Stimulated activated CD8-positive, alpha-beta memory T cell treated with anti-CD3 and anti-CD28 coated beads, Interleukin-12 subunit alpha, Interleukin-12 subunit beta, amount 100 ng/mL, for 24 hours (primary cell): ENCODE results near the gene PER1.
"Not testable (repeated sequence)": the region's sequence is repeated elsewhere in the genome, so short reads cannot be mapped to it uniquely, and the experiment has no call there.

Experiments used
- DNase-seq: peaks from one replicate; pipeline ENCODE4 v3.0.0-alpha.2; 2020; ENCODE audit errors: extremely low read depth

Gene PER1

DNA sequence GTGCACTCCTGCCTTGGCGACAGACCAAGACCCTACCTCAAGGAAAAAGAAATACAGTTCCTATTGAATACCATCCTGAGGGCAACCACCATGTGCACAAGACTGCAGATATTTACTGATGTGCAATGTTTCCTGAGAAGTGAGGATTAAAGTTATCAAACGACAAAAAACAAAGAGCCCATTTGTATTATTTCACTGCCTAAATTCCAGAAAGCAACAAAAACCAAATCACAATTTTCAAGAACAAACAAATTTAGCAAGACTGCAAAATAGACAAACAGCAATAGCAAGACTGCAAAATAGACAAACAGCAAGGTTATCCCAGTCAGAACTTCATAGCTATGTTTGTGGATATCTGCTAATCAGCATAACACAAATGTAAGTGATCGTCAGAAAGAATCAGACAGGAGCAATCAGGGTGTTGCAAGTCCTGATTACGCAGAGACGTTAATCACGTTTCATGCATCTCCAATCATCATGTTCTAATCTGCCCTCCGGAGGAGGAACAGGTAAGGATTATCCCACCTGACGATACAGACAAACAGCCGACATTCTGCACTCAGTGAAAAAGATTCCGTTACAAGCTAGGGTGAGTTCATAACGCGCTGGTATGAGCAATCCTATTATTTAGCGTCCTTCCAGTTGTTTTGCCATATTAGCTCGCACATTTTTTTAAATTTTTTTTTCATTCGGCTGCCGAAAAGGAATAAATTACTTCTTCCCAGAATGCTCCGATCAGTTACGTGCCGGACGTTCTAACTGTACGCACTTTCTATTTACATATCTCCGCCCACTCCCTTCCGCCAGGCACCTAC is 21.1 kb upstream of the PER1 start:
- DNase-seq: no peak

GRCh38 chr17:8170186-8170585 is 18.0 kb upstream of the PER1 start:
- DNase-seq: not testable (repeated sequence)

DNA sequence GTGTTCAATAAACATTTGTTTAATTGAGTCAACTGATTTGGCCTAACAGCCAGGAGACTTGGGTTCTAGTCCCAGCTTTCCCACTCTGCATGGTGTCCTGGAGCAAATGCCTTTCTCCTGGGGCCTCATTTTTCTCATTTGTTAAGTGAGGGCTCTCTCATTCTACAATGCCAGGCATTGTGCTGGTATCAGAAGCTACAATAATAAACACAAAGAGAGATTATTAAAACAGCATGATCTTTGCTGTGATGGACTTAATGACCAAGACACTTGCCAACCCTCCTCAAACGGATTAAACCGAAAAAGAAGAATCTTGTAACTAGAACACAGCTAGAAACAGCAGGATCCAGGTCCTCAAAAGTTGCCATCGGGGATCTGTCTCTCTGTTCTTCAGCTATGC is 15.3 kb upstream of the PER1 start:
- no peak for DNase-seq

DNA sequence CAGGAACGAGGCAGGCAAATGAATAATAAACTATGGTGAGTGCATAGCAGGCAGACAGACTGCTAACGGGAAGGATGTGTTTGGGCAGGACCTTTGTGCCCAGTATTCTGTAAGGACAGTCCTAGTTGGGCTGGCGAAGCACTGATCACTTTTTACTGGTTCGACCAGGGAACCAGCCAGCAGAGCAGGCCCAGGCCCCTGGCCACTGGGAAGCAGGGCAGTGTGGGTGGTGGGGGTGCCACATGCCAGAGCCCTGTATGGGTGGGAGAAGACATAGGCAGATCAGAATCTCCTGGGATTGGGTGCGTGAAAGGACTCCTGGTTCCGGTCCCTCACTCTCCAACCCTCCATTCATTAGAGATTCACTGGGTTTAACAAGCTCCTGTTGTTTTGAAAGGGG is 14.5 kb upstream of the PER1 start:
- DNase-seq: no peak

- DNase-seq: no peak
Observed at GRCh38 chr17:8164815-8165131, 12.6 kb upstream of the PER1 start.

GRCh38 chr17:8163978-8164814 is 12.0 kb upstream of the PER1 start:
- DNase-seq: no peak

DNA sequence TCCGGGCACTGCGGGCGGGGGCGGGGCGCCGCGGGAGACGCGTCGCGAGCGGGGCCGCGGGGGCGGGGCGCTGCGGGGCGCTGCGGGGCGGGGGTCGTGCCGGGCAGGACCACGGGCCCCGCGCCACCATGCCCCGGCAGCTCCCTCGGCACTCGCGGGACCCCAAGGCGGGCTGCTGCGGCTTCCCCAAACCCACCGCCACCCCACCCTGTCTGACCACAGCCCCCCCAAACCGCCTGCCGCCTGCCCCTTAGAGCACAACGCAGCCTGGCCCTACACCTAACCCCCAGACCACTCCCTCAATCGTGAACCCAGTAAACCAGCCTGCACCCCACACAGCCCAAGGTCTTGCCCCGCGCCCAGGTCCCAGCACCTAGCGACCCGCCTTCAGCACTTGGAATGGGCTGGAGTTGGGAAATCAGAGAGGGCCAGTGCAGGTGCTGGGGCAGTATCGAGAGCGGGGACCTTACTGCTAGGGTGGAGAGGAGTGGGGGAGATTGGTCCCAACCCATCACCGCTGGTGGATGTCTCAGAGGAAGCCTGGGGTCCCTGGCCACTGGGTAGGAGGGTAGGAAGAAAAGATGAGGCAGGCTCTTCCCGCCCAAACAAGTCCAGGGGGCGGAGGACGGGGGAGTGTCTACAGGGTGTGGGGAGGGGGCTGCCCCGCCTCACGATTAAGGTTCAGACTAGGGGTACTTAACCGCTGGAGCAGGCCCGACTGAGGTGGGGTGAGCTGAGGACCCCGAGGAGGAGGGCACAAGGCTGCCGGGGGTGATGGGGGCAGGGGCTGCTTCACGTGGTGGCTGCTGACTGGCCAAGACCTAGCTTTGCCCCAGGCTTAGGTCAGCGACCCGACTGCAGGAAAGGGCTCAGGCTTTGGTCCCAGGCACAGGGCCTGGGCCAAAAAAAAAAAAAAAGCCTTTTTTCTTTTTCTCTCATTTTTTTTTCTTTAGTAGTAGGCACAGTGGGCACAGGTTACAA is 11.1 kb upstream of the PER1 start:
- DNase-seq: no peak

DNA sequence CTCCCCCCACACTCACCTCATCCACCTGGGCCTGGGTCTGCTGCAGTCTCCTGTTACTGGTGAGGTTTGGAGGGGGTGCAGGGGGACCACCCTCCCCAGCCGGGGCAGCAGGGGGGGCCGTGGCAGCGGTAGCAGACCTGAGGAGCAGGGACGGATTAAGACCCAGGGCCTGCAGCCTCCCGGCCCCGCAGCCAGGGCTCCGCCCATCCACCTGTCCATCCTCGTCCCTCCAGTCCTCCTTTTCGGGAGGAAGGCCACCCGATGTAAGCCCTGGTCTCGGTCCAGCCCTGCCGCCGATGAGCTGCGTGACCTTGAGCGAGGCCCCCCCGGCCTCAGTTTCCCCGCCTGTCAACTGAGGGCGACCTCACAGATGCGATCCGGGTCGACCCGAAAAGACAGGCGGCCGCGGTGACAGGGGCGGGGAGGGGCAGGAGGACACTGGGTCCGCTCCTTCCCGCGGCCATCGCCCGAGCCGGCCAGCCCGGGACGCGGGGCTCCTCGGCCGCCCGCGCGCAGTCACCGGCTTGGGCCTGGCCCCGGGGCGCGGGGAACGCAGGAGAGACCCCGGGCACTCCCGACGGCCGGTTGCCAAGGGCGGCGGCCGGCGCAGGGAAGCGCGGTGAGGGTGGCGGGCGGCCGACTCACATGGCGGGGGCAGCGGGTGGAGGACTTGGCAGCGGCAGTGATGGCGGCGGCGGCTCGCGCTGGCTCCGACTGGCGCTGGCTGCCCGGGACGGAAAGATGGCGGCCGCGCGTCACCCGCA is 10.2 kb upstream of the PER1 start, which contains the start of gene VAMP2:
Gene VAMP2 (minus strand): TSS at position 716 of the 764 bp plus-strand sequence. CDS start 69 bp downstream, at position 647.
- DNase-seq: no peak

DNA sequence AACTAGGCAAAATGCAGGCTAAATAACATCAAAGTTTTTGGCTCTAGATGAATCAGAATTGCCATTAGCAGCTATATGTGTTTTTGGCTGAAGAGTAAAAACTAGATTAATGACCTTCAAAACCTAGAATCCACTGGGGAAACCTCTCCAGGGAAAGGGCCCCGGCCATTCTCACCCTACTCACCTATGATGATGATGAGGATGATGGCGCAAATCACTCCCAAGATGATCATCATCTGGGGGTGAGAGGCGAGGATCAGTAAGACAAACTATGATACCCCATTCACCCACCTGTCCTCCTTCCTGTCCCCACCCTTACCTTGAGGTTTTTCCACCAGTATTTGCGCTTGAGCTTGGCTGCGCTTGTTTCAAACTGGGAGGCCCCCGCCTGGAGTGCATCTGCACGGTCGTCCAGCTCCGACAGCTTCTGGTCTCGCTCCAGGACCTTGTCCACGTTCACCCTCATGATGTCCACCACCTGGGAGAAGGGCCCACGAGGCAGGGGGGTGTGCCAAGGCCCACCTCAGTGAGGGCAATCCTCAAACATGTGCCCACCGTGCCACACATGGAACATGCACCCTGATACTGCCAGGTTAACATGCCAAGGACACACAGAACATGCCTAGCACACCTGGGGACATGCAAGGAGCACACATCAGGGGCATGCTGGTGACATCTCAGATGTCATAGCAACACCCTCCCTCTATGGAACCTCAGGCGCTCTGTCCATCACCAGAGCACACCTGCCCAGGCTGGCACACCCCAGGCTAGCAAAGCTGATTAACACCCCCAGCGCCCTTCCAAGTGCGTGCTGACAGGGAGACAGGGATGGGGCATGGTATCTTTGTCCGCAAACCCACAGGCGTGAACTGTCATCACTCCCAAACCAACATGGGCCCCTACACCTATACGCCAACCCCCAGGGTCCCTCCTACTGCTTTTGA is 9.4 kb upstream of the PER1 start:
- no peak for DNase-seq

GRCh38 chr17:8160741-8161221 is 8.6 kb upstream of the PER1 start:
- no peak for DNase-seq

GRCh38 chr17:8160224-8160577 is 8.0 kb upstream of the PER1 start:
- DNase-seq: no peak

DNA sequence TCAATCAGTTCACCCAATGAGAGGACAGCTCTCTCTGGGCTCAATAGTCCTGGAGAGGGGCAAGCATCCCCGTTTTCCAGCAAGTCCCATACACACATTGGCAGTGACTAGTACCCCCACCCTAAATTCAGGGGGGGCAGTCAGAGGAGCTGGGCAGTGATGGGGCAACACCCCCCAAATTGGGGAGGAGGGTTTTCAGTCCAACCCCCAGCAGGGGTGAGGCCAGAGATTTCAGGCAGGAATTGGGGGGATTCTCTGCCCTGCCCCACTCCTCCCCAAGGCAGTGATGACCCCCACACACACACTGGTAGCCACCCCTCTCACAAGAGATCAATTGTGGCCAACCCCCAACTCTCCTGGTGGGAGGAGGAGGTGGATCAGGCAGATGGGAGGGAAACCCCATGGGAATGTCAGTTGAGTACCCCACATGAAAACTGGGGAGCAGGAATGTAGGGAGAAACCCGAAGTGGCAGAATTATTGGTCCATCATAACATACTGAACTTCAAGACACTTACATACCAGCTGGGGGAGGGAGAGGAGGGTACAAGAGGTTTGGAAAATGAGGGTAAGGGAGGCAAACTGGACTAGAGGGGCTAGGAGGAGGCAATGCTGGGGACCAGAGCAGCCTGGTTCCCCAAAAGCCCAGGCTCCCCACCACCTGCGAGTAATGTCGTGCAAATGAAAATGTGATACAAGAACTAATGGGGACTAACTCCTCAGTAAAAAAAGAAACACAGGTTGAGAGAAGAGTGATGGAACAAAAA is 7.4 kb upstream of the PER1 start:
- no peak for DNase-seq

- no peak for DNase-seq
Observed at GRCh38 chr17:8159032-8159400, 6.8 kb upstream of the PER1 start.

DNA sequence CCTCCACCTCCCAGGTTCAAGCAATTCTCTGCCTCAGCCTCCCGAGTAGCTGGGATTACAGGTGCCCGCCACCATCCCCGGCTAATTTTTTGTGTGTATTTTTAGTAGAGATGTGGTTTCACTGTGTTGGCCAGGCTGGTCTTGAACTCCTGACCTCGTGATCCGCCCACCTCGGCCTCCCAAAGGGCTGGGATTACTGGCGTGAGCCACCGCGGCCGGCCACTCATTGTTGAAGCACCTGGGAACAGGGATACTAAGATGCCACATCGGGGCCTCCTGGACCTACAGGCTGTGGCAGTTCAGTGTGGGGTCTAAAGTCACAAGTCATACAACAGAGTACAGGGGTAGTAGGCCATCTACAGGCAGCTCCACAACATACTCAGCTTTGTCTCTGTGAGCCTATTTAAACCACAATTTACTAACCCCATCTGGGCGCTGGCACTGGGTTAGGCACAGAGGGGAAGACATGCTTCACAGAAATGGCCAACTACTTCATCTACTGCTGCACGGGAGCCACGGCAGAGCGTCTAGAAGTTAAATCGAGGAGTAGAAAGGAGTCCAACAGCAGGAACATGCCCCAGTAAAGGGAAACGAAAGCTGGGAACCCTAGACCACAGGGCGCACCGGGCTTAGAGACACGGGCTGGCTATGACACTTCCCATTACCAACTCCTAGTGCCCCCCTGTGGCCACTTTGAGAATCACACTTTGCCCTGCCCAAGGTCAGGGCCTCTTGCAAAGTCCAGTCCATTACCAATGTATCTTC is 6.2 kb upstream of the PER1 start:
- DNase-seq: peak; percentile 64

- DNase-seq: peak; percentile 100
Observed at GRCh38 chr17:8156246-8156992, 4.2 kb upstream of the PER1 start.

DNA sequence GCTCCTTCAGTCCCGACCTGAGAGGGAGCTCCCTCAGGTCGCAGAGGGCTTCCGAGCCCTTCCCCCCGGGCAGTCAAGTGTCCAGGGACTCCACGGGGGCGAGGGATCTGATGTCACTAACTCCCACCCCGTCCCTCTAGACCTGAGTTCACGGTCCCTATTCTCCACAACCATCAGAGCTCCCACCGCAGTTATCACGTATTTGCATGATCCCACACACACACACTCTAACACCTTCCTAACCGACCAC is 3.7 kb upstream of the PER1 start:
- DNase-seq: no peak

DNA sequence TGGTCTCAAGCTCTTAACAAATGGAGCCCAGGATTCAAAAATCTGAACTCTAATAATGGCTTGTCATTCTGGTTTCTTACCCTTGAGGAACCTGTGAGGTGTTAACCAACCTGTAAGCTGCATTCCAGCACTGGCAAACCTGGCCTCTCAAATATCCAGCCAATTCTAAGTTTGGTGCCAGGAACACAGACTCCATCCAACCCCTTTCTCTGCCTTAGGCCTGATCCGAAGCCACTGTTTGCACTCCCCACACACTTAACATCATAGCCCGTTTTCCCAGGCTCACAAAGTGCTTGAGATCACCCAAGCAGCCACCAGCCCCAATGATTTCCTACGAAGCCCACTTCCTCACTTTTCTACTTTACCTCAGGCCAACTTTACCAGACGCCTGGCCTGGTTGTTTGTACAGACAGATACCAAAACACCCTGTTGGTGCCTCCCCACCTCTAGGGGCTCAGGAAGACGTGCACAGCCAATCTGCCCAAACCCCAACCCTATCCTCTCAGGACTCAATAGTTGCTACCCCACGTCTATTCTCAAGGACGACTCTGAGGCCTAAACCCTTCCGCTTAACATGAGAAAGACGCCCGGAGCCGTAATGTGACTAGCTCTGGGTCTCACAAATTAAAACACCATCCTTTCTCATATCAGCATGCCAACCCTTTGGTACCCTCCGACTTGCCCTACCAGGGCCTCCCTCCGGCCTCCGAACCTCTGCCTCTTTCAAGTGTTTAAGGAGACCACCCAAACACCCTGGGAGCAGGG is 3.2 kb upstream of the PER1 start:
- DNase-seq: no peak
